ENCODE data around the gene AKT3.
"Not testable (repeated sequence)": the region's sequence is repeated elsewhere in the genome, so short reads cannot be mapped to it uniquely, and the experiment has no call there.

The AKT3 gene

DNA sequence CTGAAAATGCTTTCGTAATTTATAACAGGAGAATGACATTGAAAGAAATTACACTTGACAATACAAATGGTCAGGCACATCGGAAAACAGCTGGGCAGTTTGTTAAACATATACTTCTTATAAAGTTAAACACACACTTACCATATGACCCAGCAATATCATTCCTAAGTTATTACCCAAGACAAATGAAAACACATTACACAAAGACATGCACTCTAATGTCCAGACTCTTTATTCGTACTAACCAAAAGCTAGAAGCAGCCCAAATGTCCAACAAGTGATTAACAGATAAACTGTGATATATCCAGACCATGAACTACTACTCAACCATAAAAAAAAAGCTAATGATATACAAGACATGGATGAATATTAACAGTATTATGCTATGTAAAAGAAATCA lies 8.5 kb downstream of the AKT3 start:
- DNase-seq, result no peak

DNA sequence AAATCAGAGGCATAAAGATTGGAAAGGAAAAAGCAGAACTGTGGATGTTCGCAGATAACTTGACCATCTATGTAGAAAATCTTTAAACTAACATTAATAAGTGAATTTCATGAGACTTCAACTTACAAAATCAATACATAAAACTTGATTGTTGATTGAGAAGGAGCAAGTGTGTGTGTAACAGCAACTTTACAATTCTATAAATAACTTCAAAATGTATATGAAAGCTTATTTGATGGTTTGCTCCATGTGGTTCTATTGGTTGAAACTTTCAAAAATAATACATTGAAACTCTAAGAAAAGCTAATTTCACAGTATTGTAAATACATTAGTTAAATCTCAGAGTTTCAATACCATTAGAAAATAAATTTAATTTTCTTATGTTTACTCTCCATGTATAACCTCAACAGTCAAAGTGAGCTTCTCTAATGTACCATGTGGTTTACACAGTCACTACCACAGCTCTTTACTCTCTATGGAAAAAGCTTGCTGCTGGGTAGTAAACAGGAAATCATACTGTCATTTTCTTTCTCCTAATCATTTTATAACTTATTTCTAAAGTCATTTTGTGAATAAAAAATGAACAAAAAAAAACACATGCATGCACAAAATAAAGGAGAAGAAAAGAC lies 12.0 kb downstream of the AKT3 start:
- no peak for DNase-seq

GRCh38 chr1:243834130-243834529 lies 15.9 kb downstream of the AKT3 start:
- DNase-seq, result no peak

- no peak for DNase-seq
Measured at GRCh38 chr1:243831463-243831862, 18.6 kb downstream of the AKT3 start.

GRCh38 chr1:243827206-243827605 lies 22.8 kb downstream of the AKT3 start:
- DNase-seq, result no peak

- not testable (repeated sequence) for DNase-seq
Measured at GRCh38 chr1:243824907-243825306, 25.1 kb downstream of the AKT3 start.

- DNase-seq, result no peak
Measured at GRCh38 chr1:243821177-243821680, 28.8 kb downstream of the AKT3 start.

GRCh38 chr1:243819438-243819839 lies 30.6 kb downstream of the AKT3 start:
- DNase-seq, result no peak

- DNase-seq, result no peak
Measured at GRCh38 chr1:243818978-243819377, 31.1 kb downstream of the AKT3 start.

DNA sequence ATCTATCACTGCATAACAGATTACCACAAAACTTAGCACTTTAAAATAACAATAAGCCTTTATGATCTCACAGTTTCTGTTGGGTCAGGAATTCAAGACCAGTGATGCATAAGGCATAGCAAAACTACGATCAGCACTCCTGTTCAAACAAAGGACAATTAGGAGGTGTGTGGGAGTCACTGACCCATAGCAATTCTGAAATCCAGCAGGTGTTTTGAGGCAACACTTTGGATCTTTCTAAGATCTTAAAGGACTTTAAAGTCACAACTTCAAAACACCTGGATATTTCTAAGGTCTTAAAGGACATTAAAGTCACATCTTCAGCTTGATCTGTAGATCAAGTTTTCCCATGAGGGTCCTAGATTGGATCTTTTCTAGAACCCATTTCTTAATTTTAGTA lies 35.3 kb downstream of the AKT3 start:
- no peak for DNase-seq

DNA sequence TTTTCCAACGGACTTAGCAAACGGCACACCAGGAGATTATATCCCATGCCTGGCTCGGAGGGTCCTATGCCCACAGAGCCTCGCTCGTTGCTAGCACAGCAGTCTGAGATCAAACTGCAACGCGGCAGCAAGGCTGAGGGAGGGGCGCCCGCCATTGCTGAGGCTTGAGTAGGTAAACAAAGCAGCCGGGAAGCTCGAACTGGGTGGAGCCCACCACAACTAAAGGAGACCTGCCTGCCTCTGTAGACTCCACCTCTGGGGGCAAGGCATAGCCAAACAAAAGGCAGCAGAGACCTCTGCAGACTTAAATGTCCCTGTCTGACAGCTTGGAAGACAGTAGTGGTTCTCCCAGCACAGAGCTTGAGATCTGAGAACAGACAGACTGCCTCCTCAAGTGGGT lies 42.7 kb downstream of the AKT3 start:
- not testable (repeated sequence) for DNase-seq

DNA sequence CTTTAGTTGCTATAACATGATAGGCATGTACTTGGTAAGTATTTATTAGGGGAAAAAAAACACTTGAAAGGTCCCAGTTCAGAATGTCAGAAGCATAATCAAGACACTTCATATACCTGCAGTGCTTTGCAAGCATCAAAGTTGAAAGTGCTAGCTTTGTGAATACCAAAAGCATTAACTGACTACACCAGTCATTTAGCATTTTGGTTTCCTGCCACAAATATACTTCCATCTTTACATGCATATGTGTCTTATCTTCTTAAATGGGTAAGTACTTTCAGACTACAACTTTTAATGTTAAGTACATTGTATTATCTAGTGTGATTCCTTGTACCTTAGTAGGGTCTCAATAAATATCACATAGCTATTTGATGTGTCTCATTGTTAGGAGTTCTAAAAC lies 43.7 kb downstream of the AKT3 start:
- no peak for DNase-seq

DNA sequence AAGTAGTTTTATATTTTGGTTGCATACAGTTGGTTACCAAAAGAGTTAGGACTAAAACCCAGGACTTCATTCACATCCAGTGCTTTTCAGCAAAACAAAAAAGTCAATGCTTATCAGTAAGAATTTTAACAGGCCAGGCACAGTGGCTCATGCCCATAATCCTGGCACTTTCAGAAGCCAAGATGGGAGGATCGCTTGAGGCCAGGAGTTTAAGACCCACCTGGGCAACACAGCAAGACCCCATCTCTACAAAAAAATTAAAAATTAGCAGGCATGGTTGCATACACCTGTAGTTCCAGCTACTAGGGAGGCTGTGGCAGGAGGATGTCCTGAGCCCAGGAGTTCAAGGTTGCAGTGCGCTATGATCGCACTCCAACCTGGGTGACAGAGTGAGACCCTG lies 47.3 kb downstream of the AKT3 start:
- no peak for DNase-seq

DNA sequence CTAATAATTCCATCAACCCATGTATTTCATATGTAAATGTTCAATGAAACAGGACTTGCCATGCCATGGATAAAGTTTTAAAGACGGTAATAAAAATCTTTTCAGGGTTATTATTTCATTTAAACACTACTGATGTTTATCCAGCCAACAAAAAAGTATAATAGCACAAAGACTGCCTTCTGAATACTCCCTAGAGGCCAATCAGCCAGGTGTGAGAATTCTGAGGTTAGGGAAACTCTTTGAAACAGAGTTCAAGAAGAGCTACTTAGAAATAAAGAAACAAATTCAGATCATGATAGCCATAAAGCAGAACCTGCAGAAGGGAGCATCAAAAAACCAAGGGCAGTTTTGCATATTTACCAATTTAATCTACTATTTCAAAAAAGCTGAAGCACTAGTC lies 48.7 kb downstream of the AKT3 start:
- DNase-seq, result no peak

DNA sequence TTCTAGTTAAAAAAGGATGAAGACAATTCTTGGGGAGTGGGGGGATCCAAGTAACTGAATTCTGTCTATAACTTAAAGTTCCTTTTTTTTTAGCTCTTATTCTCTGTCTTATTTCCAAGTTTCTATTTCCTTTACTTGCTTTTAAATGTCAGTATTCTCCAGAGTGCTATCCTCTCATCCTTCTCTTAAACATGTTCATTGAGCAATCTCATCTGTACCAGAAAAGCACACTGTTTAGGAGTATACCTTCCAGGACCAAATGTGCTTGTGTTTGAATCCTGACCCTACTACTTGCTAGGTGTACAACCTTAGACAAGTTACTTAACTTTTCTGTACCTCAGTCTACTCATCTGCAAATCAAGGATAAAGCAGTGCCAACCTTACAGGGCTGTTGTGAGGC lies 50.1 kb downstream of the AKT3 start:
- no peak for DNase-seq

DNA sequence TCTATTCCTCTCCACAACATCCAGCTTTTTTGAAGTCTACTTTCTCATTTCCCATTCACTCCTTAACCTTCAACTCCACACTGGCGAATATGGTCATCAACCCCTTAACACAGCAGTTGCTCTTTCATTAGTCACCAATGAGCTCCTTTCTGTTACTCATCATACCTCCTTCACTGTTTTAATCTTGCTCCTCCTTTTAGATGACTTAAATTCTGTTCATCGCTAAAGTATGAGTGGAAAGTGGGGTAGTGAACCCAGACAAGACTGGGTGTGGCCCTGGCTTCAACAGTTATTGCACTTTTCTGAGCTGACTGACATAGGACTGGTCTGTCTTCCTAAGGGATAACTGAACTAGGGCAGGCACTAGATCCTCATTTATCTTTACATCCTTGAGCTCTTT lies 51.3 kb downstream of the AKT3 start:
- no peak for DNase-seq

GRCh38 chr1:243796016-243796415 lies 54.0 kb downstream of the AKT3 start:
- DNase-seq, result no peak

DNA sequence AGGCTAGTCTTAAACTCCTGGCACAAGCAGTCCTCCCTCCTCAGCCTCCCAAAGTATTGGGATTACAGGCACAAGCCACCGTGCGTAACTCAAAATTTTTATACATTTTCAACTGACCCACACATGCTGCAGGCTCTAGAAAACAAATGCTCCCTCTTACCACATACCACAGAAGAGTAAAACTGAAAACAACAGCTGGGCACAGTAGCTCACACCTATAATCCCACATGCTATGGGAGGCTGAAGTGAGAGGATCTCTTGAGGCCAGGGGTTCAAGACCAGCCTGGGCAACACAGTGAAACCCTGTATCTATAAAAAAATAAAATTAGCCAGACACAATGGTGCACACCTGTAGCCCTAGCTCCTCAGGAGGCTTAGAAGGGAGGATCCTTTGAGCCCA lies 56.7 kb downstream of the AKT3 start:
- no peak for DNase-seq

DNA sequence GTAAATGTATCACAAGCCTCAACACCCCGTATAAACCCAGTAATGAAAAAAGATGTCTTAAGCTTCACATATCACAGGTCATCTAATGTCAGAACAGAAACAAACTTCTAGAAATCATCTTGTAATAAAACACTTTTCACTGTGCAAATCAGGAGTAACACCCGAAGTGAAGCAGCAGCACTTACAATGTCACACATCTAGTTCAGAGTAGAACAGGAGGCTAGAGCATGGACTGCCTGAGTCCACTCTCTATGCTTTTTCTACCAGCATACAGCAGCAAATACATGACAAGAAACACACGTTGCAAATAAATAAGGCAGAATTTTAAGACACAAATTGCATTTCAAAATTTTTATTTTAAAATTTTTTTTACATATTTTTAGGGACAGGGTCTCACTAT lies 57.2 kb downstream of the AKT3 start:
- no peak for DNase-seq

- DNase-seq, result no peak
Measured at GRCh38 chr1:243792401-243792800, 57.6 kb downstream of the AKT3 start.

DNA sequence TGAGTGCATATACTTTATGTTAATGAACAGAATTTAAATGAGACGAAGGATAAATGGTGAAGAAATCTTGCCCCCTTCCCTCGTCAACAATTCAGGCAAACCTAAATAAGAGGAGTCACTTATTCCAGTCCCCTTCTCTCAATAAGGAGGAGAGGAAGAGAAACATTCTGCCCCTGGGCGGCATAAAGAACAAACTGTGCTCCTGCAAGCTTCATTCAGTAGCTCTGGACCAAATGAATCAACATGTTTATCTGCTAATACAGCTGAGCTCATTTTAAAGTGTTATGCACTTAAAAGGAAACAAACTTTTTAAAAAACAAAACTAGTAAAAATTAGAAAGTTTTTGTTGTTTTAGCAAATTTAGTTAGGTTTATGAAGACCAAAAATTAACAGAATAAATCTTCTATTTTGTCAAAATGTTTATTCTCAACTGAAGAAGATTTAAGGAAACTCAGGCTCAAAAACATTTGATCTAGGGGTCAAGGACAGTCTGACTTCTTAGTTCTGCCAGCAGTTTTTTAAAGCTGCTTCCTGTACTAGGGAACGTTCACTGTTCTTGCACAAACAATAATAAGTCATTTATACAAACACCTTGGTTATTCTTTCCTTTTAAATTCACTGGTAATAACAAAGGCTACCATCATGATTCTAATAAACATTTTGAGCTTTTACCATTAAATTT lies 58.3 kb downstream of the AKT3 start:
- DNase-seq, result no peak

DNA sequence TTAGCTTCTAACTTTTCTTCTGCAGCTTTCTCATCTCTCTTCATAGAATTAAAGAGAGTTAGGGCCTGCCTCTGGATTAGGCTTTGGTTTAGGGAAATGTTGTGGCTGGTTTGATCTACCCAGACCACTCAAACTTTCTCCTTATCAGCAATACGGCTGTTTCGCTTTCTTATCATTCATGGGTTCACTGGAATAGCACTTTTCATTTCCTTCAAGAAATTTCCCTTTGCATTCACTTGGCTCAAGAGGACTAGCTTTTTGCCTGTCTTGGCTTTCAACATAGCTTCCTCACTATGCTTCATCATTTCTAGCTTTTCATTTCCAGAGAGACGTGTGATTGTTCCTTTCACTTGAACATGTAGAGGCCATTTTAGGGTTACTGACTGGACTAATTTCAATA lies 59.6 kb downstream of the AKT3 start:
- DNase-seq, result no peak

DNA sequence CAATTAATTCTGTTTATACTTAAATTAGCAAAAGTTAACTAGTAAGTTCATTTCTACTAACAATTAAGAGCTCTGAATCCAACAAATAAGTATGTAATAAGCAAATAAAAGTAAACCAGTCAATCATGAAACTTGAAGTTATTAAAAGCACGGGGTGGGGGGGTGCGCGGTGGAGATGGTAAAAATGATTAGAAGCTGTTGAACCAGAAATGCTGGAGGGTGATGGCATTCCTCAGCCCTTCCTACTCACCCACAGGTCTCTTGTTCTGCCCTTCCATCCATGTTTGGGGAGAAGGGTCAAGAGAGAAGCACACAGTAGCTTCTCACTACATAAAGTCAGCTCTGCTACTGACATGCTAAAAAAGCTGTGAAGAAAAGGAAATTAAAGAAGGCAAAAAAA lies 63.5 kb downstream of the AKT3 start:
- no peak for DNase-seq

DNA sequence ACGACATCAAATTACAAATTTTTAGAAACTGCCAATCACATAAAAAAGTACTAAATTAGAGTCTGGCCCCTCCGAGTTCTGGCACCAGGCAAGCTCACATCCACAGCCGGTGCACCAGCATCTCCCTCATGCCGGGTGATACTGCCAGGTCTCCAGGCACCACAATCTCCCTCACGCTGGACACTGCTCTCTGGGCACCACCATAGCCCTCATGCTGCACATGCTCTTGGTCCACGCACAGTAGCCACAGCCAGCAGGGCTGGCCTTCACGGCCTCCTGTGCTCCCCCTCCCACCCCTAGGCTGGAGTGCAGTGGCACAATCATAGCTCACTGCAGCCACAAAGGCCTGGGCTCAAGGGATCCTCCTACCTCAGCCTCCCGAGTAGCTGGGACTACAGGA lies 65.5 kb downstream of the AKT3 start:
- no peak for DNase-seq

DNA sequence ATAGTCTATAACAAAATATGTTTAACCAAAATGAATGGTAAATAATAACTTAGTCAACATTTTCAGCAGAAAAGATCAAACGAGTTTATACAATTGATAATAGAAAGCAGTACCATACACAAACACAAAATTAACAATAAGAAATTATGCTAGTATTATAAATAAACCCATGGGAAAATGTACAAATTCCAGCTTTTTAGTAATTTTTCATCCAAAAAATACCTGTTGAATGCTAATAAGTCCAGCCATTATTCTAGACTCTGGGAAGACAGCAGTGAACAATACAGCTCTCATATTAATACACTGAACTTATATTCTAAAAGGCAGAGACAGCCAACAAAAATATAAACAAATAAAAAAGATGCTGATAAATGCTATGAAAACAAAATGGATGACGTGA lies 66.3 kb downstream of the AKT3 start:
- no peak for DNase-seq

Measured in hematopoietic multipotent progenitor cell treated with erythropoietin and hydrocortisone succinate and interleukin-3 and kit ligand, for 8 days (in vitro differentiated cells).